Stimulated activated CD4-positive, alpha-beta T cell treated with anti-CD3 and anti-CD28 coated beads, Interleukin-2, amount 100 ng/mL, for 4 hours (primary cell): ENCODE measurements around the gene SLC6A9.

Experiments
- DNase-seq: peaks from one replicate; pipeline ENCODE4 v3.0.0-alpha.2; 2020; ENCODE audit warnings: low read depth

SLC6A9 gene

GRCh38 chr1:44048532-44049215 is 17.4 kb upstream of the SLC6A9 start:
- no peak for DNase-seq

- DNase-seq = no peak
Observed at GRCh38 chr1:44047131-44047530, 15.9 kb upstream of the SLC6A9 start.

- no peak for DNase-seq
Observed at GRCh38 chr1:44045064-44045463, 13.8 kb upstream of the SLC6A9 start.

- no peak for DNase-seq
Observed at GRCh38 chr1:44044071-44044801, 13.0 kb upstream of the SLC6A9 start.

- DNase-seq = no peak
Observed at GRCh38 chr1:44043176-44044070, 12.2 kb upstream of the SLC6A9 start.

- DNase-seq = no peak
Observed at GRCh38 chr1:44040846-44041245, 9.6 kb upstream of the SLC6A9 start.

- no peak for DNase-seq
Observed at GRCh38 chr1:44040418-44040817, 9.2 kb upstream of the SLC6A9 start.

- no peak for DNase-seq
Observed at GRCh38 chr1:44038876-44039657, 7.8 kb upstream of the SLC6A9 start.

- no peak for DNase-seq
Observed at GRCh38 chr1:44037154-44037553, 5.9 kb upstream of the SLC6A9 start.

GRCh38 chr1:44036409-44037139 is 5.3 kb upstream of the SLC6A9 start:
- DNase-seq = peak; percentile 55

- DNase-seq = no peak
Observed at GRCh38 chr1:44035726-44036408, 4.6 kb upstream of the SLC6A9 start.

GRCh38 chr1:44034976-44035716 is 3.9 kb upstream of the SLC6A9 start:
- DNase-seq = no peak

- no peak for DNase-seq
Observed at GRCh38 chr1:44034423-44034822, 3.2 kb upstream of the SLC6A9 start.

GRCh38 chr1:44033756-44034155 is 2.5 kb upstream of the SLC6A9 start:
- no peak for DNase-seq

- DNase-seq = no peak
Observed at GRCh38 chr1:44033041-44033575, 1.8 kb upstream of the SLC6A9 start.

- DNase-seq = no peak
Observed at GRCh38 chr1:44032170-44032790, 1.0 kb upstream of the SLC6A9 start.

- DNase-seq = peak; percentile 54
Observed at GRCh38 chr1:44030605-44031251, 534 bp downstream of the SLC6A9 start.

- peak; percentile 85 for DNase-seq
Observed at GRCh38 chr1:44029911-44030604, 1.2 kb downstream of the SLC6A9 start.
